ENCODE measurements around the gene HOXA2. TPM values are rescaled to one million over a fixed set of nuclear protein-coding genes. Genes with fewer than 3 reads are reported as not detected.

Gene HOXA2
- total RNA-seq, result 1.3 and 2.6 TPM in 2 replicates

GRCh38 chr7:27102581-27103442 is at the start of gene HOXA2:
TSS of gene HOXA2 (minus strand) at chr7:27102683. CDS start at chr7:27102500, 183 bp downstream.

GRCh38 chr7:27147199-27148030 is 44.9 kb upstream of the HOXA2 start, which contains the start of gene HOXA6:
TSS of gene HOXA6 (minus strand) at chr7:27147774. CDS start at chr7:27147749, 25 bp downstream.

GRCh38 chr7:27143023-27143949 is 40.8 kb upstream of the HOXA2 start, which contains the start of gene HOXA5:
TSS of gene HOXA5 (minus strand) at chr7:27143681. CDS start at chr7:27143607, 74 bp downstream.

GRCh38 chr7:27130540-27131389 is 28.3 kb upstream of the HOXA2 start, which contains the start of gene HOXA4:
TSS of gene HOXA4 (minus strand) at chr7:27130757. CDS start at chr7:27130733, 24 bp downstream.

GRCh38 chr7:27095897-27096767 is 6.4 kb downstream of the HOXA2 start, which contains the start of gene HOXA1:
TSS of gene HOXA1 (minus strand) at chr7:27096000. CDS start at chr7:27095912, 88 bp downstream.

Other genes starting within 250 kb of the HOXA2 start
- gene SKAP2, start 238.1 kb downstream of the HOXA2 start, total RNA-seq, result 9.9 and 15.3 TPM in 2 replicates
- 0.44 and 1.2 TPM in 2 replicates for gene HOXA1, start 6.7 kb downstream of the HOXA2 start, total RNA-seq
- 0.58 and 0.66 TPM in 2 replicates for gene HOXA4, start 28.1 kb upstream of the HOXA2 start, total RNA-seq
- gene HOXA5, start 41.0 kb upstream of the HOXA2 start, total RNA-seq, result 10.8 and 16.7 TPM in 2 replicates
- gene HOXA6, start 45.1 kb upstream of the HOXA2 start, total RNA-seq, result not detected in 2 replicates
- 2.6 and 3.0 TPM in 2 replicates for gene HOXA3, start 49.9 kb upstream of the HOXA2 start, total RNA-seq
- gene HOXA7, start 54.0 kb upstream of the HOXA2 start, total RNA-seq, result not detected in 2 replicates
- 0.15 TPM in 1 of 2 replicates, not detected in the other for gene HOXA9, start 62.9 kb upstream of the HOXA2 start, total RNA-seq
- gene HOXA10, start 71.6 kb upstream of the HOXA2 start, total RNA-seq, result 0.15 TPM in 1 of 2 replicates, not detected in the other
- under 0.01 TPM in 1 of 2 replicates, not detected in the other for gene HOXA11, start 82.5 kb upstream of the HOXA2 start, total RNA-seq
- under 0.01 TPM in 2 replicates for gene HOXA13, start 97.4 kb upstream of the HOXA2 start, total RNA-seq
- not detected in 2 replicates for gene EVX1, start 140.1 kb upstream of the HOXA2 start, total RNA-seq